Aorta (tissue), 5 donors: ENCODE measurements around the gene PROK1. TPM values are rescaled to one million over a fixed set of nuclear protein-coding genes. Genes with fewer than 3 reads are reported as not detected.

Source experiments
- ATAC-seq: fragments of 200-7000 bp; cut with Tn5 transposase; one replicate; pipeline ENCODE4 v1.9.1; 2022; ENCODE audit warnings: moderate library complexity; ENCODE audit not compliant: low FRiP score
- DNase-seq, 2 donors: peaks; one replicate each; pipeline ENCODE4 v3.0.0-alpha.2; 2020
- H3K27ac ChIP-seq, 2 donors: one replicate each; pipeline ENCODE4 v1.5.1; 2013; ENCODE audit warnings: low read length in 2 of 2, mild to moderate bottlenecking in 2 of 2, moderate library complexity in 2 of 2, control low read depth in 1 of 2, inconsistent platforms in 1 of 2, low read depth in 1 of 2
- H3K27me3 ChIP-seq, 2 donors: one replicate each; pipeline ENCODE4 v1.6.1; 2013; ENCODE audit warnings: control low read depth in 1 of 2, low read length in 1 of 2, mild to moderate bottlenecking in 1 of 2, moderate library complexity in 1 of 2; ENCODE audit not compliant: insufficient read depth in 2 of 2, control insufficient read depth in 1 of 2
- H3K36me3 ChIP-seq, 2 donors: one replicate each; pipeline ENCODE4 v1.6.1; 2013; ENCODE audit warnings: control low read depth in 1 of 2, low read length in 1 of 2, mild to moderate bottlenecking in 1 of 2; ENCODE audit not compliant: insufficient read depth in 2 of 2, control insufficient read depth in 1 of 2
- H3K4me1 ChIP-seq, 2 donors: one replicate each; pipeline ENCODE4 v1.6.1; 2013; ENCODE audit warnings: low read length in 2 of 2, control low read depth in 1 of 2, mild to moderate bottlenecking in 1 of 2, moderate library complexity in 1 of 2; ENCODE audit not compliant: insufficient read depth in 2 of 2, control insufficient read depth in 1 of 2
- H3K4me3 ChIP-seq, 2 donors: one replicate each; pipeline ENCODE4 v1.5.1; 2013; ENCODE audit warnings: low read length in 2 of 2, control low read depth in 1 of 2, mild to moderate bottlenecking in 1 of 2
- H3K9me3 ChIP-seq: one replicate; pipeline ENCODE4 v1.6.1; 2013; ENCODE audit warnings: mild to moderate bottlenecking, low read length; ENCODE audit not compliant: control insufficient read depth
- WGBS, 2 donors: extraction: QIAGEN DNeasy Blood & Tissue Kit; methylation state at CpG; one replicate each; pipeline ENCODE4 v1.1.7; 2013; 5-methylcytosine and 5-hydroxymethylcytosine counted together
- intact Hi-C, 2 donors: fragments of 100-400 bp; cut with DNase I; formaldehyde crosslinking; loops; one replicate each; pipeline versions ENCODE4 v1.14.2 to v1.15.0; 2022
- polyA plus RNA-seq, 2 donors: library from polyadenylated mRNA; stranded (reverse); fragments of 200-250 nt; gene quantifications; one replicate each; pipeline ENCODE4 v1.2.3, GENCODE V29; 2013
- total RNA-seq, 2 donors: library from RNA; stranded (reverse); fragmentation: NEBNext Ultra II Directional; extraction: Animal tissue kit (Norgen Biotek cat#: 25700); gene quantifications; one replicate each; pipeline ENCODE4 v1.2.1, GENCODE V29; 2021
- donor health status: healthy with polysubstance abuse.
- donor health status: Bipolar disorder and iron deficiency.
- donor health status: DM: no; HTN: no; CAD: no.
- donor health status: DM: no; HTN: no; CAD: no.
- donor health status: DM: yes; HTN: yes; CAD: no.

PROK1 gene
- total and polyA plus RNA-seq, 4 donors, result 0.25 to 0.27 (median 0.26) TPM; not detected in 1

GRCh38 chr1:110493059-110493699 is 42.2 kb downstream of the PROK1 start:
- no peak overlapping the region for H3K27ac ChIP-seq
- no peak overlapping the region for H3K4me3 ChIP-seq
- ATAC-seq (no peak), DNase-seq (no peak)
- no peaks in the 10 kb centered on the region for H3K4me1 ChIP-seq
- H3K36me3 ChIP-seq, result no peaks in the 10 kb centered on the region
- no peaks in the 10 kb centered on the region for H3K27me3 ChIP-seq
- WGBS, 2 donors, result 83 to 88% methylated on average over 5 of the region's 5 CpGs
- no peaks in the 10 kb centered on the region for H3K9me3 ChIP-seq
- intact Hi-C loops, result loop anchor here in 1 of 2 donors (10.0 kb wide), 1 partner anchor 288 kb away; no protein-coding TSS in a partner anchor

GRCh38 chr1:110494036-110494435 is 43.1 kb downstream of the PROK1 start:
- ATAC-seq (no peak), DNase-seq (peak; percentile 12 to 55)
- H3K4me1 ChIP-seq, result no peaks in the 10 kb centered on the region
- intact Hi-C loops, result loop anchor here in 1 of 2 donors (10.0 kb wide), 1 partner anchor 289 kb away; no protein-coding TSS in a partner anchor
- H3K27me3 ChIP-seq, result no peaks in the 10 kb centered on the region
- no peak overlapping the region for H3K27ac ChIP-seq
- no peaks in the 10 kb centered on the region for H3K9me3 ChIP-seq
- WGBS, 2 donors, result 84 to 87% methylated on average over 5 of the region's 5 CpGs
- H3K4me3 ChIP-seq, result no peak overlapping the region
- no peaks in the 10 kb centered on the region for H3K36me3 ChIP-seq

GRCh38 chr1:110494522-110495406 is 43.8 kb downstream of the PROK1 start:
- peak; percentile 10 to 32 for DNase-seq
- no peak overlapping the region for H3K27ac ChIP-seq
- no peaks in the 10 kb centered on the region for H3K4me1 ChIP-seq
- H3K27me3 ChIP-seq, result no peaks in the 10 kb centered on the region
- 69 to 71% methylated on average over 21 of the region's 21 CpGs for WGBS, 2 donors
- no peaks in the 10 kb centered on the region for H3K9me3 ChIP-seq
- no peak overlapping the region for H3K4me3 ChIP-seq
- no peaks in the 10 kb centered on the region for H3K36me3 ChIP-seq
- intact Hi-C loops, result loop anchor here in 1 of 2 donors (10.0 kb wide), 1 partner anchor 290 kb away; no protein-coding TSS in a partner anchor
- ATAC-seq, result no peak

- Histone ChIP-seq H3K36me3 (no peaks in the 10 kb centered on the region), H3K27ac (no peak overlapping the region), H3K4me1 (no peaks in the 10 kb centered on the region), H3K27me3 (no peaks in the 10 kb centered on the region), H3K9me3 (no peaks in the 10 kb centered on the region), H3K4me3 (no peak overlapping the region)
- WGBS, 2 donors, result 24 to 25% methylated on average over 8 of the region's 8 CpGs
- peak; percentile 78 to 86 for DNase-seq
- ATAC-seq, result peak; percentile 75
- intact Hi-C loops, result loop anchor here in 1 of 2 donors (10.0 kb wide), 1 partner anchor 291 kb away; no protein-coding TSS in a partner anchor
These were observed 45.1 kb downstream of the PROK1 start for GRCh38 chr1:110495926-110496600.

DNA sequence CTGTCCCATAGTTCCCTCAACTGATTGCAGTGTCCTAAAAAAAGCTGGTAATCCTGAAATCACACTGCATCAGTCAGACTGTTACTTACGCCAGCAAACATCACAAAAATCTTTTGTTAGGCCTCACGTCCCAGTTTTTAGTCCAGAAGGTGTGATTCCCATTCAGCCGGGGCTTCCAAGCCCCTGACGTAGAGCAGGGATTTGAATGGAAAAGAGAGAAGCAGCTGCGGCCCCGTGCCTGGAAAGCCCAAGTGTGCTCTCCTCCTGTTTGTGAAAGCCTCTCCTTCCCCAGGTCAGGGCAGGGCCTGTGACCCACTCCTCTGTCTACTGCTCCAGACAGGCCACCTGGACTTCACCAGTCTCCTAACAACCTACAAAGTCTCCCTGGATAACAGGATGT is 47.3 kb downstream of the PROK1 start:
- DNase-seq (no peak), ATAC-seq (no peak)
- Histone ChIP-seq H3K36me3 (no peaks in the 10 kb centered on the region), H3K27ac (no peak overlapping the region), H3K4me1 (no peaks in the 10 kb centered on the region), H3K4me3 (no peak overlapping the region), H3K27me3 (no peaks in the 10 kb centered on the region), H3K9me3 (no peaks in the 10 kb centered on the region)
- WGBS, 2 donors, result 77 to 80% methylated on average over 6 of the region's 6 CpGs
- intact Hi-C loops, result loop anchor here in 1 of 2 donors (10.0 kb wide), 1 partner anchor 293 kb away; no protein-coding TSS in a partner anchor

DNA sequence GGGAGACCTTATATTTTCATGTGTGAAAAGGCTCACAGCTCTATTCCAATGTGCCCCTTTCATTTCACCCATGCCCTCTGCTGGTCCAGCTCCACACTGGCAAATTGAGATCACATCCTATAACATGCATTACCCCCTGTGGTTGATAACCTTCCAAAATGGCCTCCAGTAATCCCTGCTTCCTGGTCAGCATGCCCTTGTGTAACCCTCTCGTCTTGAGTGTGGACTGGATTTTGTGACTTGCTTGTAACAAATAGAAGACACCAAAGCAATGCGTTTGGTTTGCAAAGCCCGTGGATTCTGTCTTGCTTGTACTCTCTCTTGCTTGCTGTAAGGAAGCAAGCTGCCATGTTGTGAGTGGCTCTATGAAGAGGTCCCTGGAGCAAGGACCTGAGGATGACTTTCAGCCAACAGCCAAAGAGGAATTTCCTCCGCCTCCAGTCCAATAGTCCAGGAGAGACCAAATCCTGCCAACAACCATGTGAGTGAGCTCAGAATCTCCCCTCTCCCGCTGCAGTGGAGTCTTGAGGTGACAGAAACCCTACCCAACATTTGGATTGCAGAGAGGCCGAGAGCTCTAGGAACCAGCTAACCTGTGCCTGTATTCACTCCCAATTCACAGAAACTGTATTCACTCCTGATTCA is 50.7 kb downstream of the PROK1 start:
- H3K36me3 ChIP-seq, result no peaks in the 10 kb centered on the region
- H3K4me1 ChIP-seq, result no peaks in the 10 kb centered on the region
- H3K4me3 ChIP-seq, result no peak overlapping the region
- no peaks in the 10 kb centered on the region for H3K9me3 ChIP-seq
- ATAC-seq (no peak), DNase-seq (no peak)
- no peaks in the 10 kb centered on the region for H3K27me3 ChIP-seq
- intact Hi-C loops, result no loop called here
- 75 to 78% methylated on average over 6 of the region's 6 CpGs for WGBS, 2 donors
- no peak overlapping the region for H3K27ac ChIP-seq

GRCh38 chr1:110502402-110503151 is 51.6 kb downstream of the PROK1 start:
- H3K27me3 ChIP-seq, result no peaks in the 10 kb centered on the region
- no peak overlapping the region for H3K4me3 ChIP-seq
- ATAC-seq, result no peak
- no peak overlapping the region for H3K27ac ChIP-seq
- H3K36me3 ChIP-seq, result no peaks in the 10 kb centered on the region
- no peaks in the 10 kb centered on the region for H3K4me1 ChIP-seq
- DNase-seq, result no peak
- intact Hi-C loops, result no loop called here
- no peaks in the 10 kb centered on the region for H3K9me3 ChIP-seq
- 82% methylated on average over 8 of the region's 8 CpGs for WGBS, 2 donors

- DNase-seq, result no peak
- 68 to 80% methylated on average over 5 of the region's 5 CpGs for WGBS, 2 donors
- H3K4me1 ChIP-seq, result no peaks in the 10 kb centered on the region
- intact Hi-C loops, result no loop called here
- H3K4me3 ChIP-seq, result no peak overlapping the region
- ATAC-seq, result no peak
- no peaks in the 10 kb centered on the region for H3K36me3 ChIP-seq
- no peaks in the 10 kb centered on the region for H3K27me3 ChIP-seq
- H3K9me3 ChIP-seq, result no peaks in the 10 kb centered on the region
- no peak overlapping the region for H3K27ac ChIP-seq
These were observed 52.5 kb downstream of the PROK1 start for GRCh38 chr1:110503471-110503870.
